Neural cell (in vitro differentiated cells): ENCODE measurements around the gene HS6ST2.

Source experiments
- EP300 ChIP-seq: fragments of 450-650 bp; conservative IDR thresholded peaks from 2 replicates; pipeline ENCODE4 v1.6.1; 2014; ENCODE audit warnings: antibody characterized with exemption, mild to moderate bottlenecking, moderate library complexity; ENCODE audit not compliant: poor library complexity, severe bottlenecking
- EZH2 ChIP-seq: fragments of 200-600, 300-800 bp; shearing (Covaris generic), sonication (generic); IDR thresholded peaks from 2 replicates; pipeline ENCODE4 v1.6.1; 2014; ENCODE audit warnings: antibody characterized with exemption, low read length, borderline replicate concordance, mild to moderate bottlenecking; ENCODE audit not compliant: insufficient read depth, poor library complexity, severe bottlenecking
- POLR2AphosphoS5 ChIP-seq: IDR thresholded peaks from 2 replicates; pipeline ENCODE4 v1.6.1; 2012
- RAD21 ChIP-seq: fragments of 450-650 bp; conservative IDR thresholded peaks from 2 replicates; pipeline ENCODE4 v1.6.1; 2014; ENCODE audit warnings: antibody characterized with exemption, mild to moderate bottlenecking, moderate library complexity
- REST ChIP-seq: IDR thresholded peaks from 2 replicates; pipeline ENCODE4 v1.6.1; 2012; ENCODE audit warnings: borderline replicate concordance
- TAF1 ChIP-seq: IDR thresholded peaks from 2 replicates; pipeline ENCODE4 v1.6.1; 2012; ENCODE audit warnings: low read depth
- TF ChIP-seq, protein P1 (sequence below): fragments of 450-650 bp; IDR thresholded peaks from 2 replicates; pipeline ENCODE4 v1.5.1; 2014; ENCODE audit warnings: antibody characterized with exemption, mild to moderate bottlenecking, moderate library complexity; ENCODE audit not compliant: poor library complexity, severe bottlenecking

DNA sequence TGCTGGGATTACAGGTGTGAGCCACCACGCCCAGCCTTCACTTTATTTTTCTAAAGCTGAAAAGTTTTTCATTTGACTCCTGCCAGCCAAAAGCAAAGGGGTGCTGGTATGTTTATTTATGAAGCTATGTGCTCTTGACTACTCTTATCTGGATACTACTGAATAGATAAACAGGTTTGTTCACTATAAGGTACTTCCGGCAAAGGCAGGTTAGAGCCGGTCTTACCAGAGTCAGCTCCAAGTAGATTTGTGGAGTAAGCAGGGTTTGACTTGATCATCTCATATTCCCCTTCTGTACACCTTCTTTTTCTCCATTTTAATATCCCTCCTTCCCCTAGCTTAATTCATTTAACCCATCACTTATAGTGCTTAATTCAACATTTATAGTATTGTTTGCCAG lies 294.2 kb downstream of the HS6ST2 start:
- TF ChIP-seq REST = no peak
- no peak for TF ChIP-seq TAF1
- TF ChIP-seq, protein P1, sequence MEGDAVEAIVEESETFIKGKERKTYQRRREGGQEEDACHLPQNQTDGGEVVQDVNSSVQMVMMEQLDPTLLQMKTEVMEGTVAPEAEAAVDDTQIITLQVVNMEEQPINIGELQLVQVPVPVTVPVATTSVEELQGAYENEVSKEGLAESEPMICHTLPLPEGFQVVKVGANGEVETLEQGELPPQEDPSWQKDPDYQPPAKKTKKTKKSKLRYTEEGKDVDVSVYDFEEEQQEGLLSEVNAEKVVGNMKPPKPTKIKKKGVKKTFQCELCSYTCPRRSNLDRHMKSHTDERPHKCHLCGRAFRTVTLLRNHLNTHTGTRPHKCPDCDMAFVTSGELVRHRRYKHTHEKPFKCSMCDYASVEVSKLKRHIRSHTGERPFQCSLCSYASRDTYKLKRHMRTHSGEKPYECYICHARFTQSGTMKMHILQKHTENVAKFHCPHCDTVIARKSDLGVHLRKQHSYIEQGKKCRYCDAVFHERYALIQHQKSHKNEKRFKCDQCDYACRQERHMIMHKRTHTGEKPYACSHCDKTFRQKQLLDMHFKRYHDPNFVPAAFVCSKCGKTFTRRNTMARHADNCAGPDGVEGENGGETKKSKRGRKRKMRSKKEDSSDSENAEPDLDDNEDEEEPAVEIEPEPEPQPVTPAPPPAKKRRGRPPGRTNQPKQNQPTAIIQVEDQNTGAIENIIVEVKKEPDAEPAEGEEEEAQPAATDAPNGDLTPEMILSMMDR = no peak
- no peak for TF ChIP-seq EP300
- no peak for TF ChIP-seq RAD21
- TF ChIP-seq POLR2AphosphoS5 = no peak
- TF ChIP-seq EZH2 = no peak
